DLD1 (cell line): Measurements from ENCODE around the gene DNAJC28.

Source experiments
- in situ Hi-C: cut with HindIII; loops from 2 replicates; pipeline ENCODE4 v1.10.0; 2017; ENCODE audit warnings: low sequenced_read_pairs

DNAJC28 gene

GRCh38 chr21:33441489-33442477, 49.7 kb downstream of the DNAJC28 start:
- in situ Hi-C loops, result no loop called here
